ENCODE measurements around the gene TOR1A.
A peak's percentile ranks its signal among the peaks of the same experiment; 100 is the strongest.

Gene TOR1A

GRCh38 chr9:129852579-129852978 is 28.6 kb upstream of the TOR1A start:
- DNase-seq (ENCODE audit: low read depth in 2 of 2): no peak

- DNase-seq (ENCODE audit: low read depth in 2 of 2): no peak
These were observed 27.9 kb upstream of the TOR1A start for GRCh38 chr9:129851821-129852220.

GRCh38 chr9:129850821-129851550 is 27.1 kb upstream of the TOR1A start:
- no peak for DNase-seq (ENCODE audit: low read depth in 2 of 2)

GRCh38 chr9:129849901-129850300 is 26.0 kb upstream of the TOR1A start:
- no peak for DNase-seq (ENCODE audit: low read depth in 2 of 2)

GRCh38 chr9:129848712-129849441 is 24.9 kb upstream of the TOR1A start:
- no peak for DNase-seq (ENCODE audit: low read depth in 2 of 2)

GRCh38 chr9:129845373-129845772 is 21.4 kb upstream of the TOR1A start:
- DNase-seq (ENCODE audit: low read depth in 2 of 2): no peak

- no peak for DNase-seq (ENCODE audit: low read depth in 2 of 2)
These were observed 17.1 kb upstream of the TOR1A start for GRCh38 chr9:129841071-129841470.

- no peak for DNase-seq (ENCODE audit: low read depth in 2 of 2)
These were observed 16.1 kb upstream of the TOR1A start for GRCh38 chr9:129840034-129840433.

GRCh38 chr9:129839324-129840023 is 15.5 kb upstream of the TOR1A start:
- DNase-seq (ENCODE audit: low read depth in 2 of 2): no peak

GRCh38 chr9:129838707-129839259 is 14.8 kb upstream of the TOR1A start:
- DNase-seq (ENCODE audit: low read depth in 2 of 2): peak in 1 of 2 experiments; percentile 20

- DNase-seq (ENCODE audit: low read depth in 2 of 2): no peak
These were observed 12.5 kb upstream of the TOR1A start for GRCh38 chr9:129836311-129837007.

GRCh38 chr9:129835860-129836223 is 11.9 kb upstream of the TOR1A start:
- DNase-seq (ENCODE audit: low read depth in 2 of 2): no peak

GRCh38 chr9:129835128-129835859 is 11.4 kb upstream of the TOR1A start, which contains the start of the genes C9orf78 and USP20:
Gene C9orf78 (minus strand): TSS chr9:129835275. CDS start chr9:129835221, 54 bp downstream.
Gene USP20 (plus strand): TSS chr9:129835458. CDS start chr9:129852556, 17,098 bp downstream.
- DNase-seq (ENCODE audit: low read depth in 2 of 2): peak; percentile 78 to 80

- no peak for DNase-seq (ENCODE audit: low read depth in 2 of 2)
These were observed 10.7 kb upstream of the TOR1A start for GRCh38 chr9:129834489-129835127.

GRCh38 chr9:129832982-129833381 is 9.0 kb upstream of the TOR1A start:
- DNase-seq (ENCODE audit: low read depth in 2 of 2): no peak

GRCh38 chr9:129828969-129829368 is 5.0 kb upstream of the TOR1A start:
- no peak for DNase-seq (ENCODE audit: low read depth in 2 of 2)

GRCh38 chr9:129828051-129828450 is 4.1 kb upstream of the TOR1A start:
- no peak for DNase-seq (ENCODE audit: low read depth in 2 of 2)

GRCh38 chr9:129826759-129827158 is 2.8 kb upstream of the TOR1A start:
- DNase-seq (ENCODE audit: low read depth in 2 of 2): no peak

- DNase-seq (ENCODE audit: low read depth in 2 of 2): no peak
These were observed 2.4 kb upstream of the TOR1A start for GRCh38 chr9:129826344-129826743.

GRCh38 chr9:129823542-129823934 is 398 bp downstream of the TOR1A start:
- no peak for DNase-seq (ENCODE audit: low read depth in 2 of 2)
